ENCODE data around the gene GPR75.
"Not testable (repeated sequence)": the region's sequence is repeated elsewhere in the genome, so short reads cannot be mapped to it uniquely, and the experiment has no call there.

Gene GPR75

DNA sequence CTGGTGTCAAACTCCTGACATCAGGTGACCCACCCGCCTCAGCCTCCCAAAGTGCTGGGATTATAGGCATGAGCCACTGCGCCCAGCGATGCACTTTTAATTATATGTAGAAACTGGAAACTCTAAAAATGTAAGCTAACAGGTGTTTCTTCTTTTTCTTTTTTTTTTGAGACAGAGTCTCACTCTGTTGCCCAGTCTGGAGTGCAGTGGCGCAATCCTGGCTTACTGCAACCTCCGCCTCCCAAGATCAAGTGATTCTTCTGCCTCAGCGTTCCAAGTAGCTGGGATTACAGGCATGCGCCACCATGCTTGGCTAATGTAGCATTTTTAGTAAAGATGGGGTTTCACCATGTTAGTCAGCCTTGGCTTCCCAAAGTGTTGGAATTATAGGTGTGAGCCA is 18.1 kb downstream of the GPR75 start:
- CTCF ChIA-PET; DNase-seq; H3K4me1 ChIP-seq (ENCODE audit: control extremely low read depth in 1 of 4, control insufficient read depth in 4 of 4, insufficient read depth in 4 of 4, low read length in 3 of 4); H3K9me3 ChIP-seq (ENCODE audit: control extremely low read depth in 1 of 5, control insufficient read depth in 4 of 5, insufficient read depth in 2 of 5, low read depth in 1 of 5, low read length in 4 of 5); H3K4me3 ChIP-seq (ENCODE audit: control insufficient read depth in 1 of 7, extremely low read depth in 1 of 7, insufficient read depth in 4 of 7, low read depth in 2 of 7, low read length in 6 of 7); H3K27me3 ChIP-seq (replicated peaks in 2 of 5; ENCODE audit: control insufficient read depth in 4 of 5, insufficient read depth in 5 of 5, low read length in 4 of 5); H3K27ac ChIP-seq (ENCODE audit: insufficient read depth in 1 of 2, low read depth in 1 of 2, low read length in 2 of 2, poor library complexity in 1 of 2, severe bottlenecking in 2 of 2); H3K36me3 ChIP-seq (ENCODE audit: control insufficient read depth in 4 of 4, insufficient read depth in 4 of 4, low read length in 3 of 4); POLR2A ChIA-PET: not testable (repeated sequence)
- WGBS (ENCODE audit: insufficient coverage), result 83% methylated on average over 1 of the region's 7 CpGs

DNA sequence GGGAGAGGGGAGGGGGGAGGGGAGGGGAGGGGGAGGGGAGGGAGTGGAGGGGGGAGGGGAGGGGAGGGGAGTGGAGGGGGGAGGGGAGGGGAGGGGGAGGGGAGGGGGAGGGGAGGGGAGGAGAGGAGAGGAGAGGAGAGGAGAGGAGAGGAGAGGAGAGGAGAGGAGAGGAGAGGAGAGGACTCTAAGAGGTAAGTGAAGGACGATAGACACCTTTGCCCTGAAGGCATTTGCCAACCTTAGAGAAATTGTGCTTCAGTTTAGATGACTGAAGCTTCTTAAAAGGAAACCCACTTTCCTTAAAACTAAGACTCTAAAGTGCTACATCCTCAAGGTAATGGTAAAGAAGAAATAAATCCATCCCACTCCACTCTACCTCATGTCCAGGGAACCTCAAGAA is 19.2 kb downstream of the GPR75 start:
- POLR2A ChIA-PET, result no interaction called here
- Histone ChIP-seq H3K4me1 (ENCODE audit: control extremely low read depth in 1 of 4, control insufficient read depth in 4 of 4, insufficient read depth in 4 of 4, low read length in 3 of 4) (no peaks in the 10 kb centered on the region), H3K36me3 (ENCODE audit: control insufficient read depth in 4 of 4, insufficient read depth in 4 of 4, low read length in 3 of 4) (no peaks in the 10 kb centered on the region), H3K9me3 (ENCODE audit: control extremely low read depth in 1 of 5, control insufficient read depth in 4 of 5, insufficient read depth in 2 of 5, low read depth in 1 of 5, low read length in 4 of 5) (peaks cover 0 to 2% (median 0%) of the 10 kb centered on the region in 5 experiments), H3K27me3 (replicated peaks in 2 of 5; ENCODE audit: control insufficient read depth in 4 of 5, insufficient read depth in 5 of 5, low read length in 4 of 5) (no peaks in the 10 kb centered on the region), H3K27ac (ENCODE audit: insufficient read depth in 1 of 2, low read depth in 1 of 2, low read length in 2 of 2, poor library complexity in 1 of 2, severe bottlenecking in 2 of 2) (no peak overlapping the region), H3K4me3 (ENCODE audit: control insufficient read depth in 1 of 7, extremely low read depth in 1 of 7, insufficient read depth in 4 of 7, low read depth in 2 of 7, low read length in 6 of 7) (no peak overlapping the region)
- CTCF ChIA-PET, result no interaction called here
- no peak for DNase-seq
- WGBS (ENCODE audit: insufficient coverage), result no CpG with 5 or more reads among the region's 1 CpG

DNA sequence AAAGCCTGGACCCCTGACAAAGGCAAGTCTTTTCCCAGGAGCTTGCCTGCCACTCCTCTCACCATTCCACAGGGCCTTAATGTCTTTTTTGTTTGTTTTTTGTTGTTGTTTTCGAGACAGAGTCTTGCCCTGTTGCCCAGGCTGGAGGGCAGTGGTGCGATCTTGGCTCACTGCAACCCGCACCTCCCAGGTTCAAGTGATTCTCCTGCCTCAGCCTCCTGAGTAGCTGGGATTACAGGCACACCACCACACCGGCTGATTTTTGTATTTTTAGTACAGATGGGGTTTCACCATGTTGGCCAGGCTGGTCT is 29.8 kb downstream of the GPR75 start:
- H3K27me3 ChIP-seq (replicated peaks in 2 of 5; ENCODE audit: control insufficient read depth in 4 of 5, insufficient read depth in 5 of 5, low read length in 4 of 5); H3K4me3 ChIP-seq (ENCODE audit: control insufficient read depth in 1 of 7, extremely low read depth in 1 of 7, insufficient read depth in 4 of 7, low read depth in 2 of 7, low read length in 6 of 7): not testable (repeated sequence)

DNA sequence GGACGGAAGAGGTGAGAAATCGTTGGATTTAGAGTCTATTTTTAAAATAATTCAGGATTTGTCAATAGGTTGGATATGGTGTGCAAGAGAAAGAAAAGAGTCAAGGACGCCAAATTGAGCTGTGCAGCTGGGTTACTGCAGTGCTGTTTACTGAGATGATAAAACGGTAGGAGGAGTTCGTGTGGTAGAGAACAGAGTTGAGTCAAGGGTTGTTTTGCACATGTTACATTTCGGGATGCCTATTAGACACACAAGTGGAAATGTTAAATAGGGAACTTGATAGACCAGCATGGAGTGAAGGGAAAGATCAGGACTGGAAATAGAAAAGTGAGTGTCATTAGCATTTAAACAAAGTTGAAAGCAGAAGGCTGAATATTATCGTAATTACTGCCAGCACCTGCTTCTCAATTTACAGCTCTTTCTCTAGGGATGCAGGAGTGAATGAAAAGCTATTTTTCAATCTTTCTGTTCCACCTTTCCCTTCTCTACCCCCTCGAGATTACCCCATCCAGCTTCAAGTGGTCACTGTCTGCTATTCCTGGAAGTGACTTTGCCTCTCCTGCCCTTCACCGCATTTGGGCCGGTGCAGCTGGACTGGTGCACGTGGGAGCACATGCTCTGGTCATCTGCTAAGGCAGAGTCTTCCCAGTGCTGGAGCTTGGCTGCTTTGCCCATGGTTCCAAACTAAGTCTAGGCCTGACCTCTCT is 30.3 kb downstream of the GPR75 start:
- CTCF ChIA-PET, result interaction anchor here (0.6 to 1.1 kb wide), 2 partner anchors 10 to 271 kb away, joined by 3 to 4 read pairs; no protein-coding TSS in a partner anchor
- WGBS (ENCODE audit: insufficient coverage), result 88% methylated on average over 11 of the region's 11 CpGs
- Histone ChIP-seq H3K9me3 (ENCODE audit: control extremely low read depth in 1 of 5, control insufficient read depth in 4 of 5, insufficient read depth in 2 of 5, low read depth in 1 of 5, low read length in 4 of 5) (peaks cover 0 to 3% (median 0%) of the 10 kb centered on the region in 5 experiments), H3K27me3 (replicated peaks in 2 of 5; ENCODE audit: control insufficient read depth in 4 of 5, insufficient read depth in 5 of 5, low read length in 4 of 5) (no peaks in the 10 kb centered on the region), H3K4me1 (ENCODE audit: control extremely low read depth in 1 of 4, control insufficient read depth in 4 of 4, insufficient read depth in 4 of 4, low read length in 3 of 4) (no peaks in the 10 kb centered on the region), H3K27ac (ENCODE audit: insufficient read depth in 1 of 2, low read depth in 1 of 2, low read length in 2 of 2, poor library complexity in 1 of 2, severe bottlenecking in 2 of 2) (no peak overlapping the region), H3K4me3 (ENCODE audit: control insufficient read depth in 1 of 7, extremely low read depth in 1 of 7, insufficient read depth in 4 of 7, low read depth in 2 of 7, low read length in 6 of 7) (no peak overlapping the region), H3K36me3 (ENCODE audit: control insufficient read depth in 4 of 4, insufficient read depth in 4 of 4, low read length in 3 of 4) (peaks cover 0 to 2% (median 0%) of the 10 kb centered on the region in 4 experiments)
- DNase-seq, result no peak
- POLR2A ChIA-PET, result no interaction called here

More for the DNA sequence above, 29.8 kb downstream of the GPR75 start:
- WGBS (ENCODE audit: insufficient coverage), result 100% methylated on average over 3 of the region's 4 CpGs
- H3K27ac ChIP-seq (ENCODE audit: insufficient read depth in 1 of 2, low read depth in 1 of 2, low read length in 2 of 2, poor library complexity in 1 of 2, severe bottlenecking in 2 of 2); DNase-seq; H3K36me3 ChIP-seq (ENCODE audit: control insufficient read depth in 4 of 4, insufficient read depth in 4 of 4, low read length in 3 of 4); H3K4me1 ChIP-seq (ENCODE audit: control extremely low read depth in 1 of 4, control insufficient read depth in 4 of 4, insufficient read depth in 4 of 4, low read length in 3 of 4); POLR2A ChIA-PET; H3K9me3 ChIP-seq (ENCODE audit: control extremely low read depth in 1 of 5, control insufficient read depth in 4 of 5, insufficient read depth in 2 of 5, low read depth in 1 of 5, low read length in 4 of 5): not testable (repeated sequence)
- CTCF ChIA-PET, result interaction anchor here (1.1 to 1.7 kb wide), 2 partner anchors 10 to 31 kb away, joined by 4 to 6 read pairs; no protein-coding TSS in a partner anchor

DNA sequence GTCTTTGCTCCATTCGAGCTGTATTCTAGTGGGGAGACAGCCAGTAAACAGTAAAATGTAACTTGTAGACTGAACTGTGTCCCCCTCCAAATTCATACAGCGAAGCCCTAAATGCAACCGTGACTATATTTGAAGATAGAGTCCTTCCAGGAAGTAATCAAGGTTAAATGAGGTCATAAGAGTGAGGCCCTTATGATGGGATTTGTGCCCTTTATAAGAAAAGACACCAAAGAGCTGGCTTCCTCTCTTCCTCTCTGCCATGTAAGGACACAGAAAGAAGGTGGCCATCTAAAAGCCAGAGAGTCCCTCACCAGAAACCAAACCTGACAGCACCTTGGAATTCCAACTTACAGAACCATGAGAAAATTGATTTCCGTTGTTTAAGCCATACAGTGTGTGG is 31.4 kb downstream of the GPR75 start:
- Histone ChIP-seq H3K27me3 (replicated peaks in 2 of 5; ENCODE audit: control insufficient read depth in 4 of 5, insufficient read depth in 5 of 5, low read length in 4 of 5) (no peaks in the 10 kb centered on the region), H3K36me3 (ENCODE audit: control insufficient read depth in 4 of 4, insufficient read depth in 4 of 4, low read length in 3 of 4) (peaks cover 0 to 2% (median 0%) of the 10 kb centered on the region in 4 experiments), H3K4me3 (ENCODE audit: control insufficient read depth in 1 of 7, extremely low read depth in 1 of 7, insufficient read depth in 4 of 7, low read depth in 2 of 7, low read length in 6 of 7) (no peak overlapping the region), H3K27ac (ENCODE audit: insufficient read depth in 1 of 2, low read depth in 1 of 2, low read length in 2 of 2, poor library complexity in 1 of 2, severe bottlenecking in 2 of 2) (no peak overlapping the region), H3K4me1 (ENCODE audit: control extremely low read depth in 1 of 4, control insufficient read depth in 4 of 4, insufficient read depth in 4 of 4, low read length in 3 of 4) (no peaks in the 10 kb centered on the region), H3K9me3 (ENCODE audit: control extremely low read depth in 1 of 5, control insufficient read depth in 4 of 5, insufficient read depth in 2 of 5, low read depth in 1 of 5, low read length in 4 of 5) (peaks cover 0 to 3% (median 0%) of the 10 kb centered on the region in 5 experiments)
- WGBS (ENCODE audit: insufficient coverage), result 100% methylated on average over 3 of the region's 4 CpGs
- POLR2A ChIA-PET, result no interaction called here
- DNase-seq, result no peak
- CTCF ChIA-PET, result interaction anchor here (0.6 kb wide), 1 partner anchor 14 kb away, joined by 4 read pairs; no protein-coding TSS in a partner anchor

DNA sequence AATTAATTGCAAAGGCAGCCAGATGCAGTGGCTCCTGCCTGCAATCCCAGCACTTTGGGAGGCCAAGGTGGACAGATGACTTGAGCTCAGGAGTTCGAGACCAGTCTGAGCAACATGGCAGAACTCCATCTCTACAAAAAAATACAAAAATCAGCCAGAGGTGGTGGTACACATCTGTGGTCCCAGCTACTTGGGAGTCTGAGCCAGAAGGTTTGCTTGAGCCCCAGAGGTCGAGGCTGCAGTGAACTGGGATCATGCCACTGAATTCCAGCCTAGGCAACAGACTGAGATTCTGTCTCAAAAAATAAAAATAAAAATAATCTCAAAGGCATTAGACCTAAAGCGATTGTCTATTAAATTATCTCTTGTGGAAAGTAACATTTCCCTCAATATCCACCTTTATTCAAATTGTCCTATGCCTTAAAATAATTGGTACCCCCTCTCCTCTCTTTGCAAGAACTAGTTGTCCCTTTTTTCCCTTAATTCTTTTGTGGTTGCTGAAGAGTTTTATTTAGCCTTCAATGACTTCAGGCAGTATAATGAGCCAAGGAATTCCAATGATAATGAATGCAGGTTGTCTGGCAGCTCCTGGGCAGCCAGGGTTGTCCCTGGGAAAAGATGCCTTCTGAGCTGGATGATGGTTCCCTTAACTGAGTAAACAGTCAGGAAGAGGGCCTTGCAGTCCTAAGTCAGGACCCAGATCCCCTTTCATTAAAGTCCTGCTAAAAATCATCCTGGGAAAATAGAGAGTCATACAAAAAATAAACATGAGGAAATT is 32.2 kb downstream of the GPR75 start:
- Histone ChIP-seq H3K27ac (ENCODE audit: insufficient read depth in 1 of 2, low read depth in 1 of 2, low read length in 2 of 2, poor library complexity in 1 of 2, severe bottlenecking in 2 of 2) (no peak overlapping the region), H3K4me1 (ENCODE audit: control extremely low read depth in 1 of 4, control insufficient read depth in 4 of 4, insufficient read depth in 4 of 4, low read length in 3 of 4) (no peaks in the 10 kb centered on the region), H3K9me3 (ENCODE audit: control extremely low read depth in 1 of 5, control insufficient read depth in 4 of 5, insufficient read depth in 2 of 5, low read depth in 1 of 5, low read length in 4 of 5) (peaks cover 0 to 3% (median 0%) of the 10 kb centered on the region in 5 experiments), H3K27me3 (replicated peaks in 2 of 5; ENCODE audit: control insufficient read depth in 4 of 5, insufficient read depth in 5 of 5, low read length in 4 of 5) (no peaks in the 10 kb centered on the region), H3K4me3 (ENCODE audit: control insufficient read depth in 1 of 7, extremely low read depth in 1 of 7, insufficient read depth in 4 of 7, low read depth in 2 of 7, low read length in 6 of 7) (no peak overlapping the region), H3K36me3 (ENCODE audit: control insufficient read depth in 4 of 4, insufficient read depth in 4 of 4, low read length in 3 of 4) (peaks cover 0 to 2% (median 0%) of the 10 kb centered on the region in 4 experiments)
- no CpG with 5 or more reads among the region's 3 CpGs for WGBS (ENCODE audit: insufficient coverage)
- POLR2A ChIA-PET, result no interaction called here
- DNase-seq, result no peak
- CTCF ChIA-PET, result interaction anchor here (0.6 kb wide), 1 partner anchor 15 kb away, joined by 4 read pairs; no protein-coding TSS in a partner anchor

Data from common myeloid progenitor, CD34-positive (primary cell).